GM19193 (cell line): ENCODE measurements around the gene ZNF792.

Experiments used
- POLR2A ChIP-seq: IDR thresholded peaks from 4 replicates; pipeline ENCODE4 v1.6.1; 2011; ENCODE audit not compliant: insufficient read depth, insufficient read length; ENCODE audit errors: extremely low read depth

The ZNF792 gene

DNA sequence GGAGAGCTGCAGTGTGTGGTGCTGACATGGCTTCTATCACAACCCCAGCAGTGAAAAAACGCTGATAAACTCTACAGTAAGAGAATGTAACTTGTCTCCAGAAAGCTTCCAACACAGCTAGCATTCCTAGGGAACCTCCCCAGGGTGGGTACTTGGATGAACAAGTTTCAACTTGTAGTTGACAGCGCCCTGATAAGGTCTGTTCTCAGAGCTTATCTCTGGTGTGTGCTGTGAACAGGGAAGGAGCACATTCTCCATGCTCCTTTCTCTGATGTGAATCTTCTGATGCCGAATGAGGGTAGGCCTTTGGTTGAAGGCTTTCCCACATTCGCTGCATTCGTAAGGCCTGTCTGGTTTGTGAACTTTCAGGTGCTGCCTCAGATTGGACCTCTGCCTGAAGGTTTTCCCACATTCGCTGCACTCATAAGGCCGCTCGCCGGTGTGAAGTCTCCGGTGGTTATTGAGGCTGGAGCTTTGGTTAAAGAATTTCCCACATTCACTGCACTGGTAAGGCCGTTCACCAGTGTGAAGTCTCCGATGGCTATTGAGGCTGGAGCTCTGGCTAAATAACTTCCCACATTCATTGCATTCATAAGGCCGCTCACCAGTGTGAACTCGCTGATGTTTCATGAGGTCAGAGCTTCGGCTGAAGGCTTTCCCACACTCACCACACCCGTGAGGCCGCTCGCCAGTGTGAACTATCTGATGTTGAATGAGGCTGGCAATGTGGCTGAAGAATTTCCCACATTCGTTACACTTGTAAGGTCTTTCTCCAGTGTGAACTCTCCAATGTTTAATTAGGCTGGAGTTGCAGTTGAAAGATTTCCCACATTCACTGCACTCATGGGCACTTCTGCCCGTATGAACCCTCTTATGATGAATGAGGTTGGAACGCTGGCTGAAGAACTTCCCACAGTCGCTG, 5.9 kb downstream of the ZNF792 start:
- TF ChIP-seq POLR2A = no peak

DNA sequence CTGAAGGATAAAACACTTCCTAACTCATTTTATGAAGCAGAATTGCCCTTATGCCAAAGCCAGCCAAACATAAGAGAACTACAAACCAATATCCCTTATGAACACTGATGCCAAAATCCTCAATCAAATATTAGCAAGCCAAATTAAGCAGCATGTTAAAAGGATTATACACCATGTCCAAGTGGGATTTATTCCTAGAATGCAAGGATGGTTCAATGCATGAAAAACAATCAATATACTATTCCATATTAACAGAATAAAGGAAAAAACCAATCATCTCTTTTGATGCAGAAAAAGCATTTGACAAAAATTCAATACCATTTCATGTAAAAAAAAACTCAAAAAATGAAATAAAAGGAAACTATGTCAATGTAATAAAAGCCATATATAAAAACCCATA, 10.9 kb downstream of the ZNF792 start:
- no peak for TF ChIP-seq POLR2A

DNA sequence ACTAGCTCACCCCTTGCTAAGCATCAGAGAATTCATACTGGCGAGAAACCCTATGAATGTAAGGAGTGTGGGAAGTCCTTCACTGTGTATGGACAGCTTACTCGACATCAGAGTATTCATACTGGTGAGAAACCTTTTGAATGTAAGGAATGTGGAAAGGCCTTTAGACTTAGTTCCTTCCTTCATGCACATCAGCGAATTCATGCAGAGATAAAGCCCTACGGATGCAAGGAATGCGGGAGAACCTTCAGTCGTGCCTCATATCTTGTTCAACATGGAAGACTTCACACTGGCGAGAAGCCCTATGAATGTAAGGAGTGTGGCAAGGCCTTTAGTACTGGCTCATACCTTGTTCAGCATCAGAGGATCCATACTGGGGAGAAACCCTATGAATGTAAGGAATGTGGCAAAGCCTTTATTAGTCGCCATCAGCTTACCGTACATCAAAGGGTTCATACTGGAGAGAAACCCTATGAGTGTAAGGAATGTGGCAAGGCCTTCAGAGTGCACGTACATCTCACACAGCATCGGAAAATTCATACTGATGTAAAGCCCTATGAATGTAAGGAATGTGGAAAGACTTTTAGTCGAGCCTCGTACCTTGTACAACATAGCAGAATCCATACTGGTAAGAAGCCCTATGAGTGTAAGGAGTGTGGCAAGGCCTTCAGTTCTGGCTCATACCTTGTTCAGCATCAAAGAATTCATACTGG, 20.0 kb downstream of the ZNF792 start:
- TF ChIP-seq POLR2A = no peak

DNA sequence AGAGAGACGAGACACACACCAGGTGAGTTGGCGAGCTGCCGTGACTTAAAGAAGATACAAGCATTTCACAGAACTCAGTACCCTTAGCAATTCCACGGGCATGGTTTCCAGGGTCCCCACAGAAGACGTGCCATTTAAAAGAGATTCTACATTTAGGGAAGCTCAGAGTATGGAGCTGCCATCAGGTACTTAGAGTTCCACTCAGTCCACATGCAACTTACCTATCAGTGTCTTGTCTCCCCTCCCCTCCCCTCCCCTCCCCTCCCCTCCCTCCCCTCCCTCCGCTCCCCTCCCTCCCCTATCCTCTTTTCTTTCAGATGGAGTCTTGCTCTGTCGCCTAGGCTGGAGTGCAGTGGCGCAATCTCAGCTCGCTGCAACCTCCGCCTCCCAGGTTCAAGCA, 25.1 kb downstream of the ZNF792 start:
- no peak for TF ChIP-seq POLR2A

DNA sequence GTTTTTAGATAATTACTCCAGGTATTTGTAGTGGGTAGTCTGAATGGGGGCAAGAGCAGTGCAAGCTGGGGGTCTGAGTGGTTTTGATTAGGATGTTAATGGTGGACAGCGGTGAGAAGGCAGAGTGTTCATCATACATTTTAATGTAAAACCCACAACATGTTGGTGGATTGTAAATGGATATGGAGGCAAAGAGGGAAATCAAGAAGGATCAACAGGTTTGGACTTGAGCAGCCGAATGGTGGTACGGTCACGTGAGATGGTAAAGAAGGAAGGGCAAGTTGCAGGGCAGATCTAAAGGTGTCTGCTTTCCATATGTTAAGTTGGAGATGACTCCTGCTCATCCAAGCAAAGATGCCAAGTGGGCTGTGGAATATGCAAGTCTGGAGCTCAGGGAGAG, 27.8 kb downstream of the ZNF792 start:
- TF ChIP-seq POLR2A = no peak

DNA sequence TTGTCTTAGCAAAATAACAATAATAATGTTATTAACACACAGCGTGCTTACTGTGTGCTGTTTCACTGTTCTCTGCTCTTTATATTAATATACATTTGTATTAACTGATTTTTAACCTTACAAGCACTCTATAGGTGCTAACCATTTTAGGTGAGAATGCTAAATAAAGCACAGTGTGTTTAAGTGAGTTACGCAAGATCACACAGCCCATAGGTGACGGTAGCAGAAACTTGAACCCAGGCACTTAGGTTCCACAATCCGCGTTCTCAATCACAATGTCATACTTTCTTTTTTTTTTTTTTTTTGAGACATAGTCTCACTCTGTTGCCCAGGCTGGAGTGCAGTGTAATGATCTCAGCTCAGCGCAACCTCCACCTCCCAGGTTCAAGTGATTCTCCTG, 31.5 kb downstream of the ZNF792 start:
- no peak for TF ChIP-seq POLR2A

DNA sequence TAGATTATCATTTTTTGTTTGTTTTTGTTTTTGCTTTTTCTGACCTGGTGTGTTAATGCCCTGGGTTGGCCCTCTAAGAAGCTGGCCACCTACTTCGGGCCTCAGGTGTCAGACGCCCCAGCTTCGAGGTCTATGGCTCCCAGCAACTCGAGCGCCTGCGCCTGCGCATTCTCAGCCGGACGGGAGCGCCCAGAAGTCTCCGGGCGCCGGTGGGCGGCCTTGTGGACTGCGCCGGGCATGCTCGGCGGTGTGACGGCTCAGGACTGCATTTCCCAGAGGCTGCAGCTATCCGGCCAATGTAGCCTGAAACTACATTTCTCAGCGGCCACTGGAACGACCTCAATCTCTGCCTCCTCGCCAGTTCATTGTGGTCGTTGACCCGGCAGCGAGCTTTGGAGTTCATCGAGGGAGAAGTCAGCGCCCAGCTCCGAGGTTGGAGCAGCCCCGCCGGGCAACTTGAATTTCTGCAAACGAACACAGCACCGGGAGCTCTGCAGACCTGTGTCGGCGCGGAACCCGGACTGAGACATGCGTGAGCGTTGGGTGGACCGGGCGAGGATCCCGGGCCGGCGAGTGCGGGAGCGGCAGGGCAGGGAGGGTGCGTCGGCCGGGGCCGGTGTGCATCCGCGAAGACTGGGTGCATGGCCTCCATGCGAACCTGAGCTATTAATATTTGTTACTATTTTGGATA, 37.2 kb downstream of the ZNF792 start, which contains the start of gene ZNF30:
Gene ZNF30, plus strand, starts transcription at position 219 of the 691 bp plus-strand sequence. CDS start 3,045 bp downstream, outside the sequence.
- TF ChIP-seq POLR2A = peak; percentile 53

DNA sequence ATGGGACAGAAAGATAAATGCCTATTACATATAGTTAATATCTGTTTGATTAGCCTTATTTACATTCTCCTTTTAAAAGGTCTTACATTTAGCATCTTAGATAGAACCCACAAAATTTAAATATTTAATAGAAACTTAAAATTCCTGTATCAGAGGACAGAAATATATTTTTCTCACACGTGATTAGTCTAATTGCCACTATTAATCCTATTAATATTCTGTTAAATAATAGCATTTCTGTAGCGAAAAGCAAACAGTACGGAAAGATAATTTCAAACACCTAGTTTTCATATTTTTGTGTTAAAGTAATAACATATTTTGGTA, 37.7 kb downstream of the ZNF792 start:
- TF ChIP-seq POLR2A = no peak

DNA sequence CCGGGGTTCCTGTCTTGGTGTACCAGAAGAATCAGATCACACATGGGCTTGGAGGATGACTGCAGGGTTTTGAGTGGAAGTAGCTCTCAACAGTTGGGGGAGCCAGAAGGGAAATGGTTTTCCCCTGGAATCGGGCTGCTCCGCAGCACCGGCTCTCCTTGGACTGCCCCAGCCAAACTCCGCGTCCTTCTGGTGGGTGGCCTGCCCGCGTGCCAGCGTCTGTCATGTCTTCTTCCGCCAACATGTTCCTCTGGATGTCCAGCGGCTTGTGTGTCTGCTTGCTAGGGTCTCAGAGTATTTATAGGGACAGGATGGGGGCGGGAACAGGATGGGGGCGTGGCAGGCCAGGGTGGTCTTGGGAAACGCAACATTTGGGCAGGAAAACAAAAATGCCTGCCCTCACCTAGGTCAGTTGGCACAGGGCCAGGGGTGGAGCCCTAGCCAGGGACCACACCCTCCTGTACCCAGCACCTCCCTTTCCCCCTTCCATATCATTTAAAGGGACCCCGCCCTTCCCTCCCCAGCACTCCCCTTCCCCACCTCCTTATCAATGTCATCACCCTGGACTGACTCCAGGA, 38.7 kb downstream of the ZNF792 start:
- TF ChIP-seq POLR2A = no peak

DNA sequence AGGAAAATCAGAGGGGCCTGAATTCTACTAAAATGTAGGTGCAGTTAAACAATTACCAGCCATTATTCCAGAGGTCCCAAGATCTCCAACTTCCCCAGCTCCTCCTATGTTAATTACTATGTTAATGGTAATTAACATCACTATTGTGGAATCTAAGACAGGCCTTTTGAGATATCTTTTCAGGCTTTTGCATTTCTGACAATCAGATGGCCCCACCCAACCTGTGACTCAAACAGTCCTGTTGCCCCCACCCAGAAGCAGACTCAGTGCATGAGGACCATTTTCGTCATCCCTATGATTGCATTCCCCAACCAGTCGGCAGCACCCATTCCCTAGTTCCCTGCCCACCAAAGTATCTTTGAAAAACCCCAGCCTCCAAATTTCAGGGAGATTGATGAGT, 45.8 kb downstream of the ZNF792 start:
- TF ChIP-seq POLR2A = no peak

DNA sequence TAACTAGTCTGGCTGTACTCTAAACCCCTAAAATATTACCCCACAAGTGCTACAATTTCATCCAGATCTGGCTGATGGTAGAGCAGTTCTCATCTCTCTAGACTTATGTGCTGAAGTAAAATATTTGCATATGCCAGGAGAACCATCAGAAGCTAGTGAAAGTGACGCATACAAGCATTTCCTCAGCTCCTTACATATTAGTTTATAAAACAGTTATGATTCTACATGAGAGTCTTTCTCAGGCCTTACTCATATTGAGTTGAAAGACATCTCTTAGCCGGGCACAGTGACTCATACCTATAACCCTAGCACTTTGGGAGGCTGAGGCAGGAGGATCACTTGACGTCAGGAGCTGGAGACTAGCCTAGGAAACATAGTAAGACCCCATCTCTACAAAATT, 53.3 kb downstream of the ZNF792 start:
- TF ChIP-seq POLR2A = no peak
